Activated CD4-positive, alpha-beta T cell treated with anti-CD3 and anti-CD28 coated beads, Interleukin-10, Interleukin-2, amounts not matched to agents 100 ng/mL and 50 ng/mL, durations not matched to agents 16 hours and 8 hours (primary cell): ENCODE measurements around the gene CERCAM.
"Not testable (repeated sequence)": the region's sequence is repeated elsewhere in the genome, so short reads cannot be mapped to it uniquely, and the experiment has no call there.

Experiments
- DNase-seq: peaks from one replicate; pipeline ENCODE4 v3.0.0-alpha.2; 2020

CERCAM gene

GRCh38 chr9:128419061-128419925 lies 1.4 kb upstream of the CERCAM start:
- no peak for DNase-seq

GRCh38 chr9:128420060-128420650 lies 502 bp upstream of the CERCAM start:
- peak; percentile 74 for DNase-seq

- no peak for DNase-seq
Observed at GRCh38 chr9:128421482-128421996, 882 bp downstream of the CERCAM start.

- not testable (repeated sequence) for DNase-seq
Observed at GRCh38 chr9:128422022-128422782, 1.5 kb downstream of the CERCAM start.

- no peak for DNase-seq
Observed at GRCh38 chr9:128422783-128423150, 2.1 kb downstream of the CERCAM start.

- DNase-seq, result not testable (repeated sequence)
Observed at GRCh38 chr9:128423356-128423755, 2.7 kb downstream of the CERCAM start.

- no peak for DNase-seq
Observed at GRCh38 chr9:128424268-128424780, 3.7 kb downstream of the CERCAM start.

GRCh38 chr9:128428644-128429512 lies 8.2 kb downstream of the CERCAM start:
- no peak for DNase-seq

- DNase-seq, result no peak
Observed at GRCh38 chr9:128429513-128430086, 8.9 kb downstream of the CERCAM start.

- no peak for DNase-seq
Observed at GRCh38 chr9:128431207-128431606, 10.6 kb downstream of the CERCAM start.

- DNase-seq, result no peak
Observed at GRCh38 chr9:128434340-128434739, 13.7 kb downstream of the CERCAM start.

GRCh38 chr9:128435611-128436010 lies 15.0 kb downstream of the CERCAM start:
- no peak for DNase-seq

GRCh38 chr9:128438343-128439109 lies 17.9 kb downstream of the CERCAM start:
- peak; percentile 89 for DNase-seq

- DNase-seq, result no peak
Observed at GRCh38 chr9:128439273-128439672, 18.6 kb downstream of the CERCAM start.

GRCh38 chr9:128442150-128442549 lies 21.5 kb downstream of the CERCAM start:
- no peak for DNase-seq

- DNase-seq, result not testable (repeated sequence)
Observed at GRCh38 chr9:128446505-128446904, 25.8 kb downstream of the CERCAM start.

- no peak for DNase-seq
Observed at GRCh38 chr9:128448746-128449145, 28.1 kb downstream of the CERCAM start.

GRCh38 chr9:128454991-128455390 lies 34.3 kb downstream of the CERCAM start:
- DNase-seq, result no peak

- DNase-seq, result peak; percentile 99
Observed at GRCh38 chr9:128455849-128456612, 35.4 kb downstream of the CERCAM start, which contains the start of gene ODF2. TSS of gene ODF2 (plus strand) at chr9:128456006. CDS start at chr9:128456092, 86 bp downstream.

GRCh38 chr9:128456613-128457061 lies 36.0 kb downstream of the CERCAM start:
- peak; percentile 83 for DNase-seq
